ENCODE results near the gene ADAMTSL1. TPM values are rescaled to one million over a fixed set of nuclear protein-coding genes. Genes with fewer than 3 reads are reported as not detected.

ADAMTSL1 gene
- total RNA-seq, 2 donors from 2014 or later = 1.5 TPM; not detected in 1

DNA sequence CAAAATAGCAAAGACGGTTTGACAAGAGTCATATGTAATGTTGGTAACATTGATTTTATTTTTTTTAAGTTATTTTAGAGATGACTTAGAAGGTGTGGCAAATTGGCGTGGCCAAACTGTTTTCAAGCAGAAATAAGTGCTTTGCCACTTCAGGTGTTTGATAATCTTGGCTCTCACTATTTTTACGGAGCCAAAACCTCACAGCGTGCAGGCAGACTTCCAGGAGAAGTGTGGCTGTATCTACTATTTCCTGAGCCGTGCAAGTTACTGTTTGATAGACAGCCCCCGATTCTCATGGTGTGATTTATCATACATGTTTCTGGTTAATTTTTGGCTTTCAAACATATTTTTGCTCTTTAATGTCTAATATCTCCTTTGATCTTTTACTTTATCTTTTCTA, 269.5 kb downstream of the ADAMTSL1 start:
- Mint-ChIP-seq H3K36me3 (ENCODE audit: low read depth) (no peaks in the 10 kb centered on the region), H3K27ac (no peak overlapping the region), H3K27me3 (ENCODE audit: insufficient read depth) (no peaks in the 10 kb centered on the region), H3K4me1 (peaks cover 21% of the 10 kb centered on the region), H3K4me3 (no peak overlapping the region), H3K9me3 (no peaks in the 10 kb centered on the region)
- DNase-seq = no peak
- peaks cover 8% of the 10 kb centered on the region for H3K4me1 ChIP-seq (ENCODE audit: control insufficient read depth, insufficient read depth, low read length)
- no peak overlapping the region for H3K4me3 ChIP-seq (ENCODE audit: low read length)
- no peaks in the 10 kb centered on the region for H3K27me3 ChIP-seq (ENCODE audit: control insufficient read depth, insufficient read depth, low read length, poor library complexity, severe bottlenecking)
- no peaks in the 10 kb centered on the region for H3K36me3 ChIP-seq (ENCODE audit: control insufficient read depth, insufficient read depth, low read length)
- no peak overlapping the region for H3K9ac ChIP-seq (ENCODE audit: extremely low read depth, low read length, poor library complexity, severe bottlenecking)
- TF ChIP-seq, protein P1, sequence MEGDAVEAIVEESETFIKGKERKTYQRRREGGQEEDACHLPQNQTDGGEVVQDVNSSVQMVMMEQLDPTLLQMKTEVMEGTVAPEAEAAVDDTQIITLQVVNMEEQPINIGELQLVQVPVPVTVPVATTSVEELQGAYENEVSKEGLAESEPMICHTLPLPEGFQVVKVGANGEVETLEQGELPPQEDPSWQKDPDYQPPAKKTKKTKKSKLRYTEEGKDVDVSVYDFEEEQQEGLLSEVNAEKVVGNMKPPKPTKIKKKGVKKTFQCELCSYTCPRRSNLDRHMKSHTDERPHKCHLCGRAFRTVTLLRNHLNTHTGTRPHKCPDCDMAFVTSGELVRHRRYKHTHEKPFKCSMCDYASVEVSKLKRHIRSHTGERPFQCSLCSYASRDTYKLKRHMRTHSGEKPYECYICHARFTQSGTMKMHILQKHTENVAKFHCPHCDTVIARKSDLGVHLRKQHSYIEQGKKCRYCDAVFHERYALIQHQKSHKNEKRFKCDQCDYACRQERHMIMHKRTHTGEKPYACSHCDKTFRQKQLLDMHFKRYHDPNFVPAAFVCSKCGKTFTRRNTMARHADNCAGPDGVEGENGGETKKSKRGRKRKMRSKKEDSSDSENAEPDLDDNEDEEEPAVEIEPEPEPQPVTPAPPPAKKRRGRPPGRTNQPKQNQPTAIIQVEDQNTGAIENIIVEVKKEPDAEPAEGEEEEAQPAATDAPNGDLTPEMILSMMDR (conservative IDR thresholded peaks at IDR 0.05) = no peak
- 85 to 90% methylated on average over 4 to 6 of the region's 6 CpGs for WGBS, 2 experiments (ENCODE audit: insufficient coverage in 1 of 2, insufficient read length in 1 of 2)
- no peak overlapping the region for H3K27ac ChIP-seq (ENCODE audit: low read depth, low read length)
- H3K9me3 ChIP-seq (ENCODE audit: control insufficient read depth, low read length) = no peaks in the 10 kb centered on the region

DNA sequence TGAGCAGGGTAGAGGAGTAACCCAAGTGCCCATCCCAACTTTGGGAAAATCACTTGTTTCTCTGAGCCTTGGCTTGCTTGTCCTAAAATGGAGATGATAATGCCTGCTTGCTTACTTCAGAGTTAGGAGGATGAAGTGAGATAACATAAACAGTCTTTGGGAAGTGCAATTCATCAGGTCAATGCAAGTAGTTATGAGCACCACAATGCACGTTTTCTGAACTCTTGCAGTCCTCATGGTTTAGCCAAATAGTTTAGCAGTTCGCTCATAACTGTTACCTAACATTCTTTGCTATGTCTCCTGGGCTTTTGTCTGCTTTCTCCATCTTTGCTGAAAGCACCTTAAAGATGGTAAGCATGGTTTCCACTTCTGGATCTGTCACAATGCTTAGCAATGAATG, 270.0 kb downstream of the ADAMTSL1 start:
- H3K9ac ChIP-seq (ENCODE audit: extremely low read depth, low read length, poor library complexity, severe bottlenecking) = no peak overlapping the region
- H3K4me3 Mint-ChIP-seq = no peak overlapping the region
- no peak for DNase-seq
- H3K4me3 ChIP-seq (ENCODE audit: low read length) = no peak overlapping the region
- no peak overlapping the region for H3K27ac Mint-ChIP-seq
- peaks cover 21% of the 10 kb centered on the region for H3K4me1 Mint-ChIP-seq
- H3K36me3 Mint-ChIP-seq (ENCODE audit: low read depth) = no peaks in the 10 kb centered on the region
- WGBS, 2 experiments (ENCODE audit: insufficient coverage in 1 of 2, insufficient read length in 1 of 2) = 95 to 97% methylated on average over 2 of the region's 2 CpGs
- no peaks in the 10 kb centered on the region for H3K27me3 Mint-ChIP-seq (ENCODE audit: insufficient read depth)
- H3K9me3 Mint-ChIP-seq = no peaks in the 10 kb centered on the region
- peaks cover 8% of the 10 kb centered on the region for H3K4me1 ChIP-seq (ENCODE audit: control insufficient read depth, insufficient read depth, low read length)
- TF ChIP-seq, protein P1 (conservative IDR thresholded peaks at IDR 0.05) = no peak
- no peak overlapping the region for H3K27ac ChIP-seq (ENCODE audit: low read depth, low read length)
- H3K27me3 ChIP-seq (ENCODE audit: control insufficient read depth, insufficient read depth, low read length, poor library complexity, severe bottlenecking) = no peaks in the 10 kb centered on the region
- no peaks in the 10 kb centered on the region for H3K36me3 ChIP-seq (ENCODE audit: control insufficient read depth, insufficient read depth, low read length)
- H3K9me3 ChIP-seq (ENCODE audit: control insufficient read depth, low read length) = no peaks in the 10 kb centered on the region

DNA sequence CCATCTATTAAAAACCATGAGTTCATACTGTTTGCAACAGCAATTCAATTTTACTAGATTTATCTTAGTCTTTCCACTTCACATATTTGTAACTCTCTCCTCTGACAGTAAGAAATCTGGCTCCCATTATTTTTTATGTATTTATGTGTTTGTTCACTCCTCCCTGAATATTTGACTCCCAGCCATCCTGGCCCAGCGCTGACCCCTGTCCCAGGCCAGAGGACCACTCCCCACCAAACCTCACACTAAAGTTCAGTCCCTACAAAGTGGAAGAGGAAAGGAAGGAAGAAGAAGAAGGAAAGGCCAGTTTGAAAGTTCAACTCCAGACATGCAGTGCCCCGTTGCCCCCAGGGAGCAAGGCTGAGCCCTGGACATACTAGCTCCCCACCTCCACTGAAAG, 271.8 kb downstream of the ADAMTSL1 start:
- H3K36me3 ChIP-seq (ENCODE audit: control insufficient read depth, insufficient read depth, low read length) = no peaks in the 10 kb centered on the region
- H3K9ac ChIP-seq (ENCODE audit: extremely low read depth, low read length, poor library complexity, severe bottlenecking) = no peak overlapping the region
- no peak overlapping the region for H3K27ac ChIP-seq (ENCODE audit: low read depth, low read length)
- Mint-ChIP-seq H3K4me1 (peaks cover 19% of the 10 kb centered on the region), H3K36me3 (ENCODE audit: low read depth) (no peaks in the 10 kb centered on the region), H3K27me3 (ENCODE audit: insufficient read depth) (no peaks in the 10 kb centered on the region), H3K9me3 (no peaks in the 10 kb centered on the region), H3K27ac (no peak overlapping the region), H3K4me3 (no peak overlapping the region)
- H3K27me3 ChIP-seq (ENCODE audit: control insufficient read depth, insufficient read depth, low read length, poor library complexity, severe bottlenecking) = no peaks in the 10 kb centered on the region
- H3K4me3 ChIP-seq (ENCODE audit: low read length) = no peak overlapping the region
- no peaks in the 10 kb centered on the region for H3K9me3 ChIP-seq (ENCODE audit: control insufficient read depth, low read length)
- 93 to 100% methylated on average over 1 of the region's 2 CpGs for WGBS, 2 experiments (ENCODE audit: insufficient coverage in 1 of 2, insufficient read length in 1 of 2)
- DNase-seq = no peak
- peaks cover 8% of the 10 kb centered on the region for H3K4me1 ChIP-seq (ENCODE audit: control insufficient read depth, insufficient read depth, low read length)
- TF ChIP-seq, protein P1 (conservative IDR thresholded peaks at IDR 0.05) = no peak

Data from endodermal cell (in vitro differentiated cells).